HG03575 (cell line): ENCODE measurements around the gene GTF2A1.
"Not testable (repeated sequence)": the region's sequence is repeated elsewhere in the genome, so short reads cannot be mapped to it uniquely, and the experiment has no call there.

Experiments used
- ATAC-seq: cut with Tn5 transposase; IDR thresholded peaks from one replicate; pipeline ENCODE4 v1.9.1; 2021; ENCODE audit not compliant: unreplicated experiment, insufficient number of reproducible peaks, low FRiP score; ENCODE audit errors: extremely low read depth

GTF2A1 gene

DNA sequence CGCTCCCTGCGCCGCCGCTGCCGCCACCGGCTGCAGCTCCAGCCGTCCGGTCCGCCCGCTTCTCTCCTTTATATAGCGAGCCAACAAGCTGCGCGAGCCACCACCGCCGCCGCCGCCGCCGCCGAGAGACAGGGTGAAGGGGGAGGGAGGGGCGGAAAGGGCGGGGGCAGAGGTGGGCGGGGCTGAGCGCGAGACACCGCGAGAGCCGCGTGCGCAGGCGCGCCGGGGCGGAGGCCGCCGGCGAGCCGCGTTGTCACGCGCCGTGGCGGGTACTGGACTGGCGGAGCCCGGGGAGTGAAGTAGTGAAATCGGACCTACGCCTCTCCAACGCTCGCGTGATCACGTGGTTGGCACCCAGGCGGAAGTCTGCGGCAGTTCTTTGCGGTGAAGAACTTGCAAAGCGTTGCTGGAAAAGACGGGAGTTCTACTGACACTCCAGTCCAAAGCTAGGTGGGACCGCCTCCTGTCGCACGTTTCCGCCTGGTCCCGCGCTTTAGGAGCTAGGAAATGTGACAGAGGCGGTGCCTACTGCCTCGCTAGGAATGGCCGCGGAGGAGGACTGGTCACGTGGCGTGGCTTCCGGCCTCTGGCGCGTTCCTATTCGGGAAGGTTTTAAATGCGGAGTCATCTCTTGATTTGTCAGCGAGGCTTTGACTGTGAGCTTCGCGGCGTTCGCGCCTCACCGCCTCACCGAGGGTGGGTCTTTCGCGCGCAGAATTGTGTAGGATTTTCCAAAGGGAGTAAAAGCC, at the start of gene GTF2A1:
Gene GTF2A1, minus strand, starts transcription at position 130 of the 749 bp plus-strand sequence. CDS start 441 bp downstream, outside the sequence.
- peak; percentile 51 for ATAC-seq

DNA sequence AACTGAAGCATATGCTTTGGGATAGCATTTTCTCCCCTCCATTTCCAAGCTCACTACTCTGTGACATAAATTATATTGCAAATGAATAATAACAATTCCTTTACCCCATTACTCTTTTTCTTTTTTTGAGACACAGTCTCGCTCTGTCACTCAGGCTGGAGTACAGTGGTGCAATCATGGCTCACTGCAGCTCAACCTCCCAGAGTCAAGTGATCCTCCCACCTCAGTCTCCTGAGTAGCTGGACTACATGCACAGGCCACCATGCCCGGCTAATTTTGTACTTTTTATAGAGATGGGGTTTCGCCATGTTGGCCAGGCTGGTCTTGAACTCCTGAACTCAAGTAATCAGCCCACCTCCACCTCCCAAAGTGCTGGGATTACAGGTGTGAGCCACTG, 49.2 kb upstream of the GTF2A1 start:
- ATAC-seq = no peak

- ATAC-seq = peak; percentile 73
These were observed 48.6 kb upstream of the GTF2A1 start for GRCh38 chr14:81269100-81269978.

DNA sequence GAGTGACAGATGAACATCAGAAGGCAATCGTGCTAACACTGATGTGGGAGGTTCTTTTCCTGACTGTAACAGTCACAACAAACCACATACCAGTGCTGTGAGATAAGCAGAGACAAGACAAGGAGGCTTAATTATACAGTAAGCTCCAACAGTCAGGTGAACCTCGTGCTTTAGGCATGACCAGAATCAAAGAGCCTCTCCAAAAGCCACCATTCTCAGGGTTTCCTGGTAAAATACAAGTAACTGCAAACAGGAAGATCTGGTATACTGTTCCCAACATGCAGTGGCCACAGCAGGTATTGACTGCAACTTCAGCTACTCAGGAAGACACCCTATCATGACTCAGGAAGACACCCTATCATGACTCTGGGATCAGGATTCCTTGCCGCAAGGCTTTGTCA, 47.3 kb upstream of the GTF2A1 start:
- no peak for ATAC-seq

- no peak for ATAC-seq
These were observed 44.9 kb upstream of the GTF2A1 start for GRCh38 chr14:81265636-81266169.

GRCh38 chr14:81264671-81265070, 43.9 kb upstream of the GTF2A1 start:
- ATAC-seq = no peak

GRCh38 chr14:81263777-81264410, 43.1 kb upstream of the GTF2A1 start:
- ATAC-seq = no peak

GRCh38 chr14:81261176-81261575, 40.4 kb upstream of the GTF2A1 start:
- no peak for ATAC-seq

DNA sequence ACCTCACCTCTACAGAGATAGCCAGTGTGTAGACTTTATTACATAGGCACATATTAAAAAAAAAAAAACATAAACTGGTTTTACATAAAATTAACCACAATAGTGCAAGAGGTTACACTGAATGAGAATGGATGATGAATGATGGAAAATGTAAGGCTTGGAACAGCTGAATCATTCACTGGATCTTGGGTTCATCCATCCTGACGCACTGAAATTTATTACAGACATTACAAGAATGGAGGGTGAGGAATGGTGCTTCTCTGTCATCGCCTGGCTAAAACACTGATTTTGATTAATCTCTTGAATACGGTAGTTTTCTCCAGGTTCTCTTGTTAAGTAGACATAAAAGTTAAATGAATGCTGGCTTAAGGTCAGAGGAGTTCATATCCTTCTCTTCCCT, 40.0 kb upstream of the GTF2A1 start:
- no peak for ATAC-seq

DNA sequence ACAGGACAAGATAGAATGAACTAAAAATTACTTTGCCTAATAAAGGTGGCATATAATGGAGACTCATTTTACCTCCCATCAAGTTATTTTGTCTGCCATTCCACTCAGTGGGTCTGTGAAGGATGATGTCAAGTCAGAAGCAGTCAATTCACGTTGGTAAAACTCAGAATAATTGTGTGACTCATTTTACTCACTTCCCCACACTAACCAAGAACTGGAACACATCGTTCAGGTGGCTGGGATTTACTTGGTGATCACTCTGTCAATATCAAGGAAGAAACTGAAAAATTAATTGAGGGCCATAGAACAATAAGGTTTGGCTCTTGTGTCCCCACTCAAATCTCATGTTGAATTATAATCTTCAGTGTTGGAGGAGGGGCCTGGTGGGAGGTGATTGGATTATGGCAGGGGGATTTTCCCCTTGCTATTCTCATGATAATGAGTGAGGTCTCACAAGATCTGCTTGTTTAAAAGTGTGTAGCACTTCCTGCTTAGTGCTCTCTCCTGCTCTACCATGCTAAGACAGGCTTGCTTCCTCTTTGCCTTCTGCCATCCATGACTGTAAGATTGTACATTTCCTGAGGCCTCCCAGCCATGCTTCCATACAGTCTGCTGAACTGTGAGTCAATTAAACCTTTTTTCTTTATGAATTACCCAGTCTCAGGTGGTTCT, 35.7 kb upstream of the GTF2A1 start:
- ATAC-seq = peak; percentile 50

GRCh38 chr14:81252278-81252677, 31.5 kb upstream of the GTF2A1 start:
- no peak for ATAC-seq

DNA sequence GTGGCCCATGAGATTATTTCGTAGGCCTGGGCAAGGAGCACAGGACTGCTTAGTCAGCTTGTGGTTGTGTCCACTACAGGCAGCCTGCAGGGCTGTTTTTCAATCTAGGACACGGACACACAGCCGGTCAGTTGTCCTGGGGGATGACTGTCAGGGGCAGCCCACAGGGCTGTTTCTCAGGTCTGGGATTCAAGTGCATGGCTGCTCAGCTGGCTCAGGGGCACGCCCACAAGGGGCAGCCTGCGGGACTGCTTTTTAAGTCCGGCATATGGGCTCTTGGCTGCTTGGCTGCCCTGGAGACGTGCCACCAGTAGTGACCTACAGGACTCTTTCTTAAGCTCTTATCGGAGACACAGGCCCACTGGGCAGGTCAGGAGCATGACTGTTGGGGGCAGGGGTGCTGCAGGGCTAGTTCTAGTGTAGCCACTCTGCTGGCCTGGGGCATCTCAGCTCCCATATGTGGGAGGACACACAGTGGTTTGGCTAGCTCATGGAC, 26.6 kb upstream of the GTF2A1 start:
- no peak for ATAC-seq

DNA sequence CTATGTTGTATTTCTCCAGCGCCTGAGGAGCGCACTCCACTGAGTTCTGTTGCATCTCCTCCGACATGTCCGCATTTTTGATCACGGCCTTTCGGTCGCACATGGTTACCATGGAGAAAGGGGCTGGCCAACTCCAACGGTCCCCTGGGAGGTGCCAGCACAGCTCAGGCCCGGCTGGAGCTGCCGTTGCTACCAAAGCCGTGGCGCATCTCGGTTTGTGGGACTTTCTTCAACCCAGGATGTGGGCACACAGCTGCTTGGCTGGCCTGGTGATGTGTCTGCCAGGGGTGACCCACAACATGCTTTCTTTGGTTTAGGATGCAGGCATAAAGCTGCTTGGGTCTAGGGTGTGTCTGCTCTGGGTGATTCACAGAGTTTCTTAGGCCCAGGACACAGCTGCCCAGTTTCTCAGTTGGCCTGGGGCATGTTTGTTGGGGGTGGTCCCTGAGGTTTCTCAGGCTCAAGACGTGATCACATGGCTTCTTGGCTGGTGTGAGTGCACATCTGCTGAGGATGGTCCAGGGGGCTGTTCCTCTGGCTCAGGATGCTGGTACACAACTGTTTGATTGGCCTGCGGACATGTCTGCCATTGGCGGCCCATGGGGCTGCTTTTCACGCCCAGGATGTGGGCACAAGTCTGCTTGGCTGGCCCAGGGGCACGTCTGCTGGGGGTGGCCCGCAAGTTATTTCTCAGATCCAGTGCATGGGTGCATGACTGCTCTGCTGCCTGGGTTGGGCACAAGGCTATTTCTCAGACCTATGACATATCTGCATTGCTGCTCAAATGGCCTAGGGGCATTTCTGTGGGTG, 25.9 kb upstream of the GTF2A1 start:
- ATAC-seq = no peak

GRCh38 chr14:81245771-81246170, 25.0 kb upstream of the GTF2A1 start:
- ATAC-seq = no peak

- not testable (repeated sequence) for ATAC-seq
These were observed 23.7 kb upstream of the GTF2A1 start for GRCh38 chr14:81244431-81244830.

DNA sequence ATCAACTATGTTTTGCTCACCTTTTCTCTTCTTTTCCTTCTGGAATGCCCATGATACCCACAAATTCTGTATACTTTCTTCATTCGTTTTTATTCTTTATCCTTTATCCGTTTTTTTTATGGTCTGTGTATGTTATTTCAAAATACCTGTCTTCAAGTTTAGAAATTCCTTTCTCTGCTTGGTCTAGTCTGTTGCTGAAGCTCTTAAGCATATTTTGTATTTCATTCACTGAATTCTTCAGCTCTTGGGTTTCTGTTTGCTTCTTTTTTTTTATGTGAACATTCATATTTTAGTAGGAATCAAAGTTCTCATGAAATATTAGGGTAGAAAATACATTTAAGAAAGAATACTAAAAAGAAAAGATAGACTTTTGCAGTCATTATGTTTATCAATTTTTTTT, 22.7 kb upstream of the GTF2A1 start:
- ATAC-seq = no peak

DNA sequence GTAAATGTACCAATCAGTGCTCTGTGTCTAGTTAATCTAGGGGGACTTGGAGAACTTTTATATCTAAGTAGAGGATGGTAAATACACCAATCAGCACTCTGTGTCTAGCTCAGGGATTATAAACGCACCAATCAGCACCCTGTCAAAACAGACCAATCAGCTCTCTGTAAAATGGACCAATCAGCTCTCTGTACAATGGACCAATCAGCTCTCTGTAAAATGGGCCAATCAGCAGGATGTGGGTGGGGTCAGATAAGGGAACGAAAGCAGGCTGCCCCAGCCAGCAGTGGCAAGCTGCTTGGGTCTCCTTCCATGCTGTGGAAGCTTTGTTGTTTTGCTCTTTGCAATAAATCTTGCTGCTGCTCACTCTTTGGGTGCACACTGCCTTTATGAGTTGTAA, 16.1 kb upstream of the GTF2A1 start:
- ATAC-seq = not testable (repeated sequence)

GRCh38 chr14:81236138-81236537, 15.4 kb upstream of the GTF2A1 start:
- no peak for ATAC-seq
